Dendritic cell treated with granulocyte-macrophage colony-stimulating factor and Interleukin-4, amounts not matched to agents 40 ng/mL and 50 ng/mL, for 4 days (primary cell): ENCODE results near the gene TRIM60.
"Not testable (repeated sequence)": the region's sequence is repeated elsewhere in the genome, so short reads cannot be mapped to it uniquely, and the experiment has no call there.

ENCODE experiments used
- H3K27ac Mint-ChIP-seq: one replicate; pipeline ENCODE4 v1.8.0; 2022; ENCODE audit warnings: mild to moderate bottlenecking, mixed read lengths
- H3K27me3 Mint-ChIP-seq: one replicate; pipeline ENCODE4 v1.8.0; 2022; ENCODE audit warnings: mild to moderate bottlenecking, mixed read lengths
- H3K36me3 Mint-ChIP-seq: one replicate; pipeline ENCODE4 v1.8.0; 2022; ENCODE audit warnings: low read depth, mixed read lengths
- H3K4me1 Mint-ChIP-seq: one replicate; pipeline ENCODE4 v1.8.0; 2022; ENCODE audit warnings: low read depth, mixed read lengths
- H3K4me3 Mint-ChIP-seq: one replicate; pipeline ENCODE4 v1.8.0; 2022; ENCODE audit warnings: mild to moderate bottlenecking, moderate library complexity, mixed read lengths
- H3K9me3 Mint-ChIP-seq: one replicate; pipeline ENCODE4 v1.8.0; 2022; ENCODE audit warnings: mixed read lengths
- intact Hi-C: fragments of 100-400 bp; cut with micrococcal nuclease; formaldehyde crosslinking; loops from one replicate; pipeline ENCODE4 v1.15.0; 2022

The TRIM60 gene

GRCh38 chr4:165031436-165032211, at the start of gene TRIM60:
TRIM60 (plus strand) TSS chr4:165031999; CDS start chr4:165040073, 8,074 bp downstream.
- Mint-ChIP-seq H3K27me3 (no peaks in the 10 kb centered on the region), H3K4me3 (no peak within 1 kb of the TSS), H3K36me3 (no peaks in the 10 kb centered on the region), H3K4me1 (no peaks in the 10 kb centered on the region), H3K9me3 (peaks cover 12% of the 10 kb centered on the region), H3K27ac (no peak within 1 kb of the TSS)
- intact Hi-C loops: no loop called here

DNA sequence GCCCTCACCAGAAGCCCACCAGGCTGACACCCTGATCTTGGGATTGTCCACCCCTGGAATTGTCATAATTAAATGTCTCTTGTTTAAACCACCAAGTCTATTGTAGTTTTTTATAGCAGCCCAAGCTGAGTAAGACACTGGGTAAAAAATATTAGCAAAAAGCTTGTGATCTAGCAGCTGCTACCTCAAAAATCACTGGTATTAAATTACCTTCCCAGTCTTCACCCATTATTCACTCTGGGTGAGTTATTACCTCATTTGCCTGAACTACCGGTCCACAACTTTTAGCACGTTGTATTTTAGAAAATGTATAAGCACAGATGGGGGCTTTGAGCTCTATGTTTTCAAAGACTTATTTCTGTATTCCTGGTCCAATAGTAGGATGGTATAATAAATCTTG, 42.3 kb upstream of the TRIM60 start:
- Mint-ChIP-seq H3K4me3 (no peak overlapping the region), H3K4me1 (no peaks in the 10 kb centered on the region), H3K27me3 (no peaks in the 10 kb centered on the region), H3K36me3 (no peaks in the 10 kb centered on the region), H3K9me3 (no peaks in the 10 kb centered on the region), H3K27ac (no peak overlapping the region)
- intact Hi-C loops: no loop called here

DNA sequence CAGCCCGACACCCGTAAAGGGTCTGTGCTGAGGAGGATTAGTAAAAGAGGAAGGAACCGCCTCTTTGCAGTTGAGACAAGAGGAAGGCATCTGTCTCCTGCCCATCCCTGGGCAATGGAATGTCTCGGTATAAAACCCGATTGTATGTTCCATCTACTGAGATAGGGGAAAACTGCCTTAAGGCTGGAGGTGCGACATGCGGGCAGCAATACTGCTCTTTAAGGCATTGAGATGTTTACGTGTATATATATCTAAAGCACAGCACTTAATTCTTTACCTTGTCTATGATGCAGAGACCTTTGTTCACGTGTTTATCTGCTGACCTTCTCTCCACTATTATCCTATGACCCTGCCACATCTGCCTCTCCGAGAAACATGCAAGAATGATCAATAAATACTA, 41.0 kb upstream of the TRIM60 start:
- H3K9me3 Mint-ChIP-seq, H3K4me3 Mint-ChIP-seq, H3K27me3 Mint-ChIP-seq, intact Hi-C loops, H3K4me1 Mint-ChIP-seq, H3K36me3 Mint-ChIP-seq, H3K27ac Mint-ChIP-seq: not testable (repeated sequence)

DNA sequence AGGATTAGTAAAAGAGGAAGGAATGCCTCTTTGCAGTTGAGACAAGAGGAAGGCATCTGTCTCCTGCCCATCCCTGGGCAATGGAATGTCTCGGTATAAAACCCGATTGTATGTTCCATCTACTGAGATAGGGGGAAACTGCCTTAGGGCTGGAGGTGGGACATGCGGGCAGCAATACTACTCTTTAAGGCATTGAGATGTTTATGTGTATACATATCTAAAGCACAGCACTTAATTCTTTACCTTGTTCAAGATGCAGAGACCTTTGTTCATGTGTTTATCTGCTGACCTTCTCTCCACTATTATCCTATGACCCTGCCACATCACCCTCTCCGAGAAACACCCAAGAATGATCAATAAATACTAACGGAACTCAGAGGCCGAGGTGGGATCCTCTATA, 35.7 kb upstream of the TRIM60 start:
- H3K27ac Mint-ChIP-seq, H3K36me3 Mint-ChIP-seq, intact Hi-C loops, H3K9me3 Mint-ChIP-seq, H3K4me1 Mint-ChIP-seq, H3K4me3 Mint-ChIP-seq, H3K27me3 Mint-ChIP-seq: not testable (repeated sequence)

DNA sequence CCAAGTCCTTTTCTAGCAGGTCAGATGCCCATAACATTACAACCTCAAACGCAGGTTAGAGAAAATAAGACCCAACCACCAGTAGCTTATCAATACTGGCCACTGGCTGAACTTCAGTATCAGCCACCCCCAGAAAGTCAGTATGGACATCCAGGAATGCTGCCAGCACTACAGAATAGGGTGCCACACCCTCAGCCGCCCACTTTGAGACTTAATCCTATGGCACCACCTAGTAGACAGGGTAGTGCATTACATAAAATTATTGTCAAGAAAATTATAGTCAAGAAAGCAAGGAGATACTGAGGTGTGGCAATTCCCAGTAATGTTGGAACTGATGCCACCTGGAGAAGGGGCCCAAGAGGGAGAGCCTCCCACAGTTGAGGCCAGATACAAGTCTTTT, 34.5 kb upstream of the TRIM60 start:
- H3K4me1 Mint-ChIP-seq: no peaks in the 10 kb centered on the region
- H3K36me3 Mint-ChIP-seq: no peaks in the 10 kb centered on the region
- intact Hi-C loops: no loop called here
- H3K9me3 Mint-ChIP-seq: no peaks in the 10 kb centered on the region
- H3K27me3 Mint-ChIP-seq: peaks cover 3% of the 10 kb centered on the region
- H3K27ac Mint-ChIP-seq: no peak overlapping the region
- no peak overlapping the region for H3K4me3 Mint-ChIP-seq

GRCh38 chr4:164997941-164998340, 33.9 kb upstream of the TRIM60 start:
- Mint-ChIP-seq H3K27ac (no peak overlapping the region), H3K36me3 (no peaks in the 10 kb centered on the region), H3K9me3 (no peaks in the 10 kb centered on the region), H3K4me1 (no peaks in the 10 kb centered on the region), H3K27me3 (peaks cover 3% of the 10 kb centered on the region), H3K4me3 (no peak overlapping the region)
- intact Hi-C loops: no loop called here

DNA sequence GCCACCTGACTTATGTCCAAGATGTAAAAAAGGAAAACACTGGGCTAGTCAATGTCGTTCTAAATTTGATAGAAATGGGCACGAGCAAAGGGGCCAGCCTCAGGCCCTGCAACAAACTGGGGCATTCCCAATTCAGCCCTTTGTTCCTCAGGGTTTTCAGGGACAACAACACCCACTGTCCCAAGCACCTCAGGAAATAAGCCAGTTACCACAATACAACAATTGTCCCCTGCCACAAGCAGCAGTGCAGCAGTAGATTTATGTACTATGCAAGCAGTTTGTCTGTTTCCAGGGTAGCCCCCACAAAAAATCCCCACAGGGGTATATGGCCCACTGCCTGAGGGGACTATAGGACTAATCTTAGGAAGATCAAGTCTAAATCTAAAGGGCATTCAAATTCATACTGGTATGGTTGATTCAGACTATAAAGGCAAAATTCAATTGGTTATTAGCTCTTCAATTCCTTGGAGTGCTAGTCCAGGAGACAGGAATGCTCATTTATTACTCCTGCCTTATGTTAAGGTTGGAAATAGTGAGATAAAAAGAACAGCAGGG, 33.2 kb upstream of the TRIM60 start:
- H3K27ac Mint-ChIP-seq, H3K36me3 Mint-ChIP-seq, H3K27me3 Mint-ChIP-seq, H3K4me3 Mint-ChIP-seq, H3K4me1 Mint-ChIP-seq, H3K9me3 Mint-ChIP-seq, intact Hi-C loops: not testable (repeated sequence)

GRCh38 chr4:165001957-165002356, 29.8 kb upstream of the TRIM60 start:
- intact Hi-C loops: not testable (repeated sequence)

DNA sequence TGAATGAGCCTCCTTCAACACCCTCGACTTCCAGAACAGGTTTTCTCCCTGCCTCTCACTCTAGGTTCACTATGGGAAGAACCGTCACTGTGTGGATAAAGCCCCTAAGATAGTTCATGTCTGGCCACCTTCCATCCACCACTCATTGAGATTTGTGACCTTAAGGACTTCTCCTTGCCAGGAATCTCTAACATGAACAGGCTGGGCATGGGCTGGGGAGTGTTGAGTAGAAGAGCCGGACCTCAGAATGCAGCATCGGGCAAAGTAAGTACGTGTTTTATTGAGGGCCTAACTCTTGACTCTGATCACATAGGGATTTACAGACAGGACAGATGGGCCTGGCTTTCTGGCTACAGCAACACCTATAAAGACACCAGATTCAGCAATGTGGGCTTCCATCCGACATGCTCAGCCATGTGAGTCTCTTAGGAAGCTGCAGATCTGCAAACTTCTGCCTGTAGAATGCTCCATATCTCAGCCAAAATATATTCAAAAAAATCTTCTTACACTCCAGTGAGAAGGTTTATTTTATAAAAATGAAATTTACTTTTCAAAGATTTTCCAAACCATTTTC, 26.4 kb upstream of the TRIM60 start:
- intact Hi-C loops: no loop called here
- no peaks in the 10 kb centered on the region for H3K9me3 Mint-ChIP-seq
- H3K27ac Mint-ChIP-seq: no peak overlapping the region
- no peaks in the 10 kb centered on the region for H3K27me3 Mint-ChIP-seq
- no peaks in the 10 kb centered on the region for H3K4me1 Mint-ChIP-seq
- H3K4me3 Mint-ChIP-seq: no peak overlapping the region
- no peaks in the 10 kb centered on the region for H3K36me3 Mint-ChIP-seq

More at GRCh38 chr4:165001957-165002356, 29.8 kb upstream of the TRIM60 start:
- H3K9me3 Mint-ChIP-seq, H3K4me1 Mint-ChIP-seq, H3K27ac Mint-ChIP-seq, H3K4me3 Mint-ChIP-seq, H3K27me3 Mint-ChIP-seq, H3K36me3 Mint-ChIP-seq: not testable (repeated sequence)

GRCh38 chr4:165006456-165006855, 25.3 kb upstream of the TRIM60 start:
- intact Hi-C loops: no loop called here
- H3K9me3 Mint-ChIP-seq: no peaks in the 10 kb centered on the region
- no peaks in the 10 kb centered on the region for H3K36me3 Mint-ChIP-seq
- no peak overlapping the region for H3K27ac Mint-ChIP-seq
- H3K4me3 Mint-ChIP-seq: no peak overlapping the region
- H3K4me1 Mint-ChIP-seq: no peaks in the 10 kb centered on the region
- H3K27me3 Mint-ChIP-seq: no peaks in the 10 kb centered on the region

- Mint-ChIP-seq H3K9me3 (no peaks in the 10 kb centered on the region), H3K4me3 (no peak overlapping the region), H3K36me3 (no peaks in the 10 kb centered on the region), H3K27me3 (no peaks in the 10 kb centered on the region), H3K27ac (no peak overlapping the region), H3K4me1 (no peaks in the 10 kb centered on the region)
- intact Hi-C loops: no loop called here
These were observed 24.9 kb upstream of the TRIM60 start for GRCh38 chr4:165006886-165007285.

DNA sequence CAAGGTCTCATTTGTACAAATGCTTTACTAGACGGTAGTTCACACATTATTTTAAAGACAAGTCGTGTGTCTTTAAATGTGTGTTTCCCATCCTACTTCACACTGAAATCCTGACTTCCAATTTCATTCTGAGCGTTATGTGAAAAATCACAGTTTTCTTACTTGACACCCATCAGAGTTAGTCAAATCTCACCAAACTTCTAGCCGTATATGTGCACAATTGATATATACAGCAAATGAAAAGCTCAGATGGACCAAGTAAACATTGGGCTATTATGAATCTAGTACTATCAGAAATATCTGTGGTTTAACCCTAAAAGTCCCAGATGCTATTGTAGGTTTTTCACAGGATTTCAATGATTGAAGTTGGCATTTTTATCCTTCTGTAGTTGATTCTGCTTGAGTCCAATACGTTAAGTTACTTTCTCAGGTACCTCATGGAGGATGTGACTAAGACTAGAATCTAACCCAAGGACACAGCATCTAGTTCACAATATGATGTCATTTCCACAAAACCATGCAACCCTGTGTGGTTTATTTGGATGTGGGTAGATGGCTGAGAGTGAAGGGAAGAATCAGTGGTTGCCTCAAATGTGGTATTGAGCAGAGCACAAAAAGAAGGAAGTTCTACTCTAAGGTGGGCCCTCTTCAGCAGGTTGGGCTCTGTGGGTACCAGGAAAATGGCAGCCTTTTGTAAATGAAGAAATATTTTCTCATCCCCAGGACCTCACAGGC, 22.1 kb upstream of the TRIM60 start:
- H3K4me3 Mint-ChIP-seq: no peak overlapping the region
- no peaks in the 10 kb centered on the region for H3K9me3 Mint-ChIP-seq
- intact Hi-C loops: no loop called here
- no peaks in the 10 kb centered on the region for H3K36me3 Mint-ChIP-seq
- no peaks in the 10 kb centered on the region for H3K27me3 Mint-ChIP-seq
- no peak overlapping the region for H3K27ac Mint-ChIP-seq
- H3K4me1 Mint-ChIP-seq: no peaks in the 10 kb centered on the region

GRCh38 chr4:165010487-165010886, 21.3 kb upstream of the TRIM60 start:
- H3K27me3 Mint-ChIP-seq: no peaks in the 10 kb centered on the region
- H3K9me3 Mint-ChIP-seq: no peaks in the 10 kb centered on the region
- intact Hi-C loops: no loop called here
- no peaks in the 10 kb centered on the region for H3K4me1 Mint-ChIP-seq
- no peaks in the 10 kb centered on the region for H3K36me3 Mint-ChIP-seq
- no peak overlapping the region for H3K4me3 Mint-ChIP-seq
- no peak overlapping the region for H3K27ac Mint-ChIP-seq

DNA sequence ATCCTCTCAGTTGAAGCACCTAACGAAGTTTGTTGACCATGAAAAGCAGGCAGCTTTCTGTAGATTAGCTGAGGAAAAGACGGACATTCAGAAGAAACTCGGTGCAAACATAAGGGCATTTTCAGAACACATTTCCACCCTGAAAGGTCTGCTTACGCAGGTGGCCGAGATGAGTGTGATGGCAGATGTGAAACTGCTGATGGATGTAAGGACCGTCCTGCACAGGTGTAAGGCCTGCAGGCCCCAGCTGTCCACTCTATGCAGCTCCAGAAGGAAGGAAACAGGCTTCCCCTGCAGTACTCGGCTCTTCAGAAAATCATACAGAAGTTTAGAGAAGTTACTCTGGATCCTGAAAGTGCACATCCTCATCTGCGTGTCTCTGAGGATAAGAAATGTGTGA, 20.8 kb upstream of the TRIM60 start:
- no peaks in the 10 kb centered on the region for H3K27me3 Mint-ChIP-seq
- H3K27ac Mint-ChIP-seq: no peak overlapping the region
- no peaks in the 10 kb centered on the region for H3K36me3 Mint-ChIP-seq
- intact Hi-C loops: no loop called here
- no peaks in the 10 kb centered on the region for H3K4me1 Mint-ChIP-seq
- no peaks in the 10 kb centered on the region for H3K9me3 Mint-ChIP-seq
- H3K4me3 Mint-ChIP-seq: no peak overlapping the region
